ENCODE data around the gene DAPK3. TPM values are rescaled to one million over a fixed set of nuclear protein-coding genes. Genes with fewer than 3 reads are reported as not detected.

DAPK3 gene
- total RNA-seq, 1 experiment from 2014 or later, result 121 TPM

GRCh38 chr19:3950871-3951861 lies 19.7 kb downstream of the DAPK3 start:
- no peaks in the 10 kb centered on the region for H4K20me1 ChIP-seq (ENCODE audit: control insufficient read depth, insufficient read depth, insufficient read length)
- H3K27me3 ChIP-seq (ENCODE audit: insufficient read depth, low read length), result no peaks in the 10 kb centered on the region
- H3K79me1 ChIP-seq (ENCODE audit: insufficient read depth, low read depth, low read length, poor library complexity, severe bottlenecking), result no peaks in the 10 kb centered on the region
- H3K79me2 ChIP-seq (ENCODE audit: insufficient read depth, low read length), result no peaks in the 10 kb centered on the region
- Mint-ChIP-seq H3K9me3 (no peaks in the 10 kb centered on the region), H3K4me1 (peaks cover 3 to 17% of the 10 kb centered on the region in 2 experiments; a peak in 3 of 4 replicates), H3K27ac (peak overlapping the region; percentile 39 to 87 (median 62); a peak in 3 of 7 replicates), H3K27me3 (ENCODE audit: low read depth) (no peaks in the 10 kb centered on the region; the same call in 1 of the 2 replicates), H3K4me3 (no peak overlapping the region; a peak in 1 of 5 replicates), H3K36me3 (ENCODE audit: insufficient read depth in 1 of 3, low read depth in 3 of 3) (peaks cover 0 to 5% (median 0%) of the 10 kb centered on the region in 3 experiments; a peak in 3 of 7 replicates)
- no peaks in the 10 kb centered on the region for H3K4me1 ChIP-seq (ENCODE audit: insufficient read depth, low read length)
- H3K18ac ChIP-seq (ENCODE audit: insufficient read length, low read depth, low read length), result peak overlapping the region; percentile 17
- no peak overlapping the region for H3K56ac ChIP-seq (ENCODE audit: insufficient read length, low read depth, low read length)
- no peak overlapping the region for H4K91ac ChIP-seq (ENCODE audit: insufficient read length, low read depth, low read length)
- no peak overlapping the region for H4K8ac ChIP-seq (replicated peaks; ENCODE audit: insufficient read length, low read depth, low read length)
- no peak overlapping the region for H2BK20ac ChIP-seq (ENCODE audit: low read depth, low read length, poor library complexity, severe bottlenecking)
- no peak overlapping the region for H3K27ac ChIP-seq (ENCODE audit: insufficient read length, low read depth, low read length)
- no peak overlapping the region for H2BK120ac ChIP-seq (ENCODE audit: low read depth, low read length, poor library complexity, severe bottlenecking)
- H2BK5ac ChIP-seq (ENCODE audit: insufficient read length, low read length), result no peak overlapping the region
- no peak overlapping the region for H3K23ac ChIP-seq (ENCODE audit: insufficient read length, low read depth, low read length)
- H2BK15ac ChIP-seq (ENCODE audit: low read depth, low read length), result no peak overlapping the region
- no peak overlapping the region for H3K4ac ChIP-seq (ENCODE audit: low read depth, low read length)
- H3K14ac ChIP-seq (ENCODE audit: insufficient read depth, low read length), result peak overlapping the region; percentile 37; the same call in 1 of the 2 replicates
- no CpG with 5 or more reads among the region's 41 CpGs for WGBS (ENCODE audit: extremely low coverage, insufficient read length, low lambda C conversion rate)
- H2BK12ac ChIP-seq (ENCODE audit: insufficient read length, low read depth, low read length), result no peak overlapping the region
- TF ChIP-seq, protein P1, sequence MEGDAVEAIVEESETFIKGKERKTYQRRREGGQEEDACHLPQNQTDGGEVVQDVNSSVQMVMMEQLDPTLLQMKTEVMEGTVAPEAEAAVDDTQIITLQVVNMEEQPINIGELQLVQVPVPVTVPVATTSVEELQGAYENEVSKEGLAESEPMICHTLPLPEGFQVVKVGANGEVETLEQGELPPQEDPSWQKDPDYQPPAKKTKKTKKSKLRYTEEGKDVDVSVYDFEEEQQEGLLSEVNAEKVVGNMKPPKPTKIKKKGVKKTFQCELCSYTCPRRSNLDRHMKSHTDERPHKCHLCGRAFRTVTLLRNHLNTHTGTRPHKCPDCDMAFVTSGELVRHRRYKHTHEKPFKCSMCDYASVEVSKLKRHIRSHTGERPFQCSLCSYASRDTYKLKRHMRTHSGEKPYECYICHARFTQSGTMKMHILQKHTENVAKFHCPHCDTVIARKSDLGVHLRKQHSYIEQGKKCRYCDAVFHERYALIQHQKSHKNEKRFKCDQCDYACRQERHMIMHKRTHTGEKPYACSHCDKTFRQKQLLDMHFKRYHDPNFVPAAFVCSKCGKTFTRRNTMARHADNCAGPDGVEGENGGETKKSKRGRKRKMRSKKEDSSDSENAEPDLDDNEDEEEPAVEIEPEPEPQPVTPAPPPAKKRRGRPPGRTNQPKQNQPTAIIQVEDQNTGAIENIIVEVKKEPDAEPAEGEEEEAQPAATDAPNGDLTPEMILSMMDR (conservative IDR thresholded peaks at IDR 0.05), result no peak
- no peaks in the 10 kb centered on the region for H3K23me2 ChIP-seq (ENCODE audit: insufficient read length, low read depth, low read length, poor library complexity, severe bottlenecking)
- no peak overlapping the region for H4K5ac ChIP-seq (ENCODE audit: insufficient read length, low read depth, low read length)
- no peak overlapping the region for H3T11ph ChIP-seq (ENCODE audit: low read length)
- H3K9me3 ChIP-seq (ENCODE audit: control insufficient read depth, low read depth, low read length), result no peaks in the 10 kb centered on the region
- no peak overlapping the region for H2AK5ac ChIP-seq (ENCODE audit: insufficient read length, low read length)
- no peak overlapping the region for H3K4me2 ChIP-seq (ENCODE audit: insufficient read depth, insufficient read length, low read length)
- H2AFZ ChIP-seq (ENCODE audit: low read length), result no peak overlapping the region
- H3K9ac ChIP-seq (ENCODE audit: extremely low read depth, insufficient read length, low read length), result no peak overlapping the region
- no peak for DNase-seq
